Right renal pelvis (tissue), 4 donors: ENCODE measurements around the gene MAGI1. TPM values are rescaled to one million over a fixed set of nuclear protein-coding genes. Genes with fewer than 3 reads are reported as not detected.
"Not testable (repeated sequence)": the region's sequence is repeated elsewhere in the genome, so short reads cannot be mapped to it uniquely, and the experiment has no call there.

ENCODE experiments used
- DNase-seq, 4 donors: peaks; one replicate each; pipeline ENCODE4 v3.0.0-alpha.2; 2013; ENCODE audit warnings: low read depth in 4 of 4, low spot score in 3 of 4, missing footprints in 1 of 4
- polyA plus RNA-seq, 4 donors: library from polyadenylated mRNA; unstranded; fragments of 120-200 nt; gene quantifications; one replicate each; pipeline ENCODE4 v1.2.1, GENCODE V29; 2013; ENCODE audit not compliant: insufficient read length in 4 of 4

The MAGI1 gene
- polyA plus RNA-seq, 4 donors, result 25.8 to 32.9 (median 28.6) TPM

- no peak for DNase-seq
These were observed 152.3 kb downstream of the MAGI1 start for GRCh38 chr3:65886391-65886790.

GRCh38 chr3:65884071-65884470 lies 154.6 kb downstream of the MAGI1 start:
- no peak for DNase-seq

GRCh38 chr3:65883613-65884012 lies 155.1 kb downstream of the MAGI1 start:
- DNase-seq, result no peak

GRCh38 chr3:65880350-65880749 lies 158.4 kb downstream of the MAGI1 start:
- no peak for DNase-seq

- DNase-seq, result no peak
These were observed 159.3 kb downstream of the MAGI1 start for GRCh38 chr3:65879372-65879771.

GRCh38 chr3:65878831-65879230 lies 159.9 kb downstream of the MAGI1 start:
- no peak for DNase-seq

- DNase-seq, result no peak
These were observed 161.6 kb downstream of the MAGI1 start for GRCh38 chr3:65877160-65877559.

GRCh38 chr3:65876028-65876420 lies 162.7 kb downstream of the MAGI1 start:
- no peak for DNase-seq

- no peak for DNase-seq
These were observed 163.2 kb downstream of the MAGI1 start for GRCh38 chr3:65875393-65876027.

GRCh38 chr3:65873869-65874268 lies 164.8 kb downstream of the MAGI1 start:
- no peak for DNase-seq

GRCh38 chr3:65873028-65873427 lies 165.7 kb downstream of the MAGI1 start:
- no peak for DNase-seq

GRCh38 chr3:65871305-65872141 lies 167.2 kb downstream of the MAGI1 start:
- peak; percentile 41 to 77 (median 62) for DNase-seq

- DNase-seq, result no peak
These were observed 168.9 kb downstream of the MAGI1 start for GRCh38 chr3:65869798-65870197.

GRCh38 chr3:65867463-65868210 lies 171.1 kb downstream of the MAGI1 start:
- no peak for DNase-seq

GRCh38 chr3:65864357-65864904 lies 174.3 kb downstream of the MAGI1 start:
- DNase-seq, result no peak

- DNase-seq, result peak in 1 of 4 donors; percentile 48
These were observed 177.0 kb downstream of the MAGI1 start for GRCh38 chr3:65861718-65862117.

- DNase-seq, result not testable (repeated sequence)
These were observed 179.1 kb downstream of the MAGI1 start for GRCh38 chr3:65859612-65860011.

GRCh38 chr3:65858749-65859148 lies 180.0 kb downstream of the MAGI1 start:
- DNase-seq, result no peak

GRCh38 chr3:65857327-65857726 lies 181.4 kb downstream of the MAGI1 start:
- no peak for DNase-seq

- DNase-seq, result no peak
These were observed 181.8 kb downstream of the MAGI1 start for GRCh38 chr3:65856907-65857306.
